ENCODE measurements around the gene ASB6.
"Not testable (repeated sequence)": the region's sequence is repeated elsewhere in the genome, so short reads cannot be mapped to it uniquely, and the experiment has no call there.

ASB6 gene

GRCh38 chr9:129667850-129668249 lies 25.9 kb upstream of the ASB6 start:
- DNase-seq (ENCODE audit: low read depth, low spot score) = no peak

DNA sequence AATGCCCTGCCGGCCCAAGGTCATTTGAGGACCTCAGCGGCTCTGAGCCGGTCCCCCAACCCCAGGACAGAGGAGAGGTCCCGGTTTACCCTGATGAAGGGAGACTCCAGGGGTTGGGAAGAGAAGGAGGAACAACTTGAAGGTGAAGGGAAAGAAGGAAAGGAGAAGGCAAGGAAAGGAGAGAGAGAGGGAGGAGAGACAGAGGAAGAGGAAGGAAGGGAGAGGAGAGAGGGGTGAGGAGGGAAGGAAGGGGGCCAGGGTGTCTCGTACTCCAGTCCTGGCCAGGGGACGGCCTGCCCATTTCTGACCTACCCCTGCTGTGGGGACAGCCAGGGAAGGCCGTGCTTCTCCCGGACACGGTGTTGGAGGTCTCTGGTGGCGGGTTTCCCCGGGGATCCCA lies 25.4 kb upstream of the ASB6 start:
- DNase-seq (ENCODE audit: low read depth, low spot score) = no peak

DNA sequence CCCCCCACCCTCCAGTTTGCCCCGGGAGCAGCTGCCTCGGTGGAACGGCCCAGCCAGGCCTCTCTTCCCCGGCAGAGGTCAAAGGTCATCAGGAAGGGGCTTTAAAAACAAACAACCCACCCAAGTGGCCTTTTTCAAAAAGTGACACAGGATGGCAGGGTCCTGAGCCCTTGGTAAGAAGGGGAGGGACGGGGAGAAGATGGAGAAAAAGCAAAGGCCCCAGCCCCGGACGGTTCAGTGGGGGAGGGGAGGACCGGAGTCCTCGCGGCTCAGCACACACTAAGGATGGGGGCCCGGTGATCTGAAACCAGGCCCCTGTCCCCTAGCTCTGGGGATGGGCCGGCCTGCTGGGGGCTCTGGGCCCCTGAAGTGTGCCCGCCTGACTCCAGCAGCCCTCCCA lies 24.6 kb upstream of the ASB6 start:
- DNase-seq (ENCODE audit: low read depth, low spot score) = no peak

GRCh38 chr9:129665814-129666520 lies 24.0 kb upstream of the ASB6 start:
- peak; percentile 37 for DNase-seq (ENCODE audit: low read depth, low spot score)

GRCh38 chr9:129665389-129665775 lies 23.4 kb upstream of the ASB6 start, which contains the start of gene PRRX2:
Gene PRRX2, plus strand, starts transcription at chr9:129665647. Its CDS starts 221 bp downstream, at chr9:129665868.
- DNase-seq (ENCODE audit: low read depth, low spot score) = peak; percentile 53

- no peak for DNase-seq (ENCODE audit: low read depth, low spot score)
Observed at GRCh38 chr9:129664746-129665388, 22.9 kb upstream of the ASB6 start.

DNA sequence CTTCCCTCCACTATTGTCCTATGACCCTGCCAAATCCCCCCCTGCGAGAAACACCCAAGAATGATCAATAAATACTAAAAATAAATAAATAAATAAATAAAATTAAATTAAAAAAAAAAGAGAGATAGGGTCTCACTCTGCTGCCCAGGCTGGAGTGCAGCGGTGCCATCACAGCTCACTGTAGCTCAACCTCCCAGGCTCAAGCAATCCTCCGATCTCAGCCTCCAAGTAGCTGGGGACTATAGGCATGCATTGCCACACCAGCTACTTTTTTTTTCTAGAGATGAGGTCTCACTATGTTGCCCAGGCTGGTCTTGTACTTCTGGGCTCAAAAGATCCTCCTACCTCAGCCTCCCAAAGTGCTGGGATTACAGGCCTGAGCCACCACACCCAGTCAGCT lies 20.3 kb upstream of the ASB6 start:
- not testable (repeated sequence) for DNase-seq (ENCODE audit: low read depth, low spot score)

GRCh38 chr9:129661029-129661428 lies 19.1 kb upstream of the ASB6 start:
- DNase-seq (ENCODE audit: low read depth, low spot score) = no peak

DNA sequence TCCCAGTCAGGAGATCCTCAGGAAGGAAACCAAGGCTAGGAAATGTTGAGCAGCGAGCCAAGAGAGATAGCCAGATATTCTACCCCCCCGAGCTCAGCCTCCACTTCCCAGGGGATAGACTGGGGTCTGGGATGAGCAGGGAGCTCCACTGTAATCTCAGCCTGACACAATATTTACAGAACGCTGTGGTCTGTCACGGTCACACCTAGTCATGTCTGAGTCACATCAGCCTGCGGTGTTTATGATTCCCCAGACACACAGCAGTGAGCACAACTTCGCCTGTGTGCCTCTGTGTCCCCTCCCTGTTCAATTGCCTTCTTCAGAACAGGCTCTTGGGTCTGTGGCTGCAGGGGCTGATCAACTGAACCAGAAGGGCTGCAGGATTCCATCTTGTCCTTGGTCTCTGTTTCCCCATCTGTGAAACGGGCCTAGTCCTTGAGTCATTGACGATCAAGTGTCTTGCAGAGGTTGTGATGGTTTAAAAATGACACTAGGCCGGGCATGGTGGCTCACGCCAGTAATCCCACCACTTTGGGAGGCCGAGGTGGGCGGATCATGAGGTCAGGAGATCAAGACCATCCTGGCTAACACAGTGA lies 14.9 kb upstream of the ASB6 start:
- DNase-seq (ENCODE audit: low read depth, low spot score) = peak; percentile 40

DNA sequence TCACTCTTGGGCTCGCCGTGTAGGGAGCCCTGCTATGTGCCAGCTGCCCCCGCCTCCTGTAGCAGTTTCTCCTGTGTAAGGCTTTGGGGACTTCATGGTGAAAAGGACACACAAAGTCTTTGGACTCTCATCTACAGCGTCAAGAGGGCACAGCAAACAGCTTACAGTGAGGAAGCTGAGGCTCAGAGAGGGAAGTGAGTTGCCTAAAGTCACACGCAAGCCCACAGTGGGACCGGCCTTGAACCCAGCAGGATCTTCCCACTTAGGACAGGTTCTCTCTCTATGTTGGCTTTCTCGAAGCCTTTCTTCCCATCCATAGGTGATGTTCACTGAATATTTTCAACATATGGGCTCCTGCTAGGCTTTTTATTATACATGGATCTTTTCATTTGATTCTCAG lies 13.7 kb upstream of the ASB6 start:
- no peak for DNase-seq (ENCODE audit: low read depth, low spot score)

DNA sequence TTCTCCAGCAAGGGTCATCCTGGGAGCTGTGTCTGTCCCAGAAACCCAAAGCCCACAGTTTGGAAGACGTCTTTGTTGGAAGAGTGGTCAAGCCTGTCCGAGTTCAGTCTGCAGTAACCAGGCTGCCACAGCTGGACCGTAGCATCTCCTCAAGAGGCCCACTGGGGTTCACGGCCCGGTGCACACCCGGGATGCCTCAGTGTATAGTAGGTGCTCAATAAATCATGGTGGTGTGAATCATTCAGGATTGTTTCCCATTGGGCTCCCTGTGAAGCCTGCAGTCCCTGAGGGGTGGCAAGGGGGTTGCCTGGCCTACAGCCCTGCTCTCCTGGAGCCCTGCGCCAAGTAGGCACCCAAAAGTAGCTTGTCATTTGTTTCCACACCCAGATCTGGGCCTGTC lies 13.2 kb upstream of the ASB6 start:
- no peak for DNase-seq (ENCODE audit: low read depth, low spot score)

DNA sequence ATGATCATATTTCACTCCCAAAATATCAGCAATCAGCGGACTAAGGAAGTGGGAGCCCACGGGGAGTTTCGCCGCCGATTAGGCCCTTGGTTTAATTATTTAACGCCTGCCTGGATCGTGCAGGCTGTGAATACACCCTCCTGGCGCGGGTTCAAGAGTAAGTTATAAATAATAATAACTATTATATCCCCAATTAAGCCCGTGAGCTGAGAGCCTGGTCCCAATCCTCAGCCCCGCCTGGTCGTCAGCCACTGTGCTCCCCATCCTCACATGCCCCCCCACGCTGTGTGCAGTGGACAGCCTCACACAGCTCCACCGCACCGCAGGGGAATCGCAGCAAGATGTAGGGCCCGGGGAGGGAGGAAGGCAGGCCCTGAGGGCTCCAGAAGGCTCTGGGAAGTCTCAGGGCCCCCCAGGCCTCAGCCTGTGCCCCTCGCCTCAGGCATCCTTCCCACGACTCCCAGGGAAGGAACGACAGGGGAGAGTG lies 12.6 kb upstream of the ASB6 start:
- no peak for DNase-seq (ENCODE audit: low read depth, low spot score)

DNA sequence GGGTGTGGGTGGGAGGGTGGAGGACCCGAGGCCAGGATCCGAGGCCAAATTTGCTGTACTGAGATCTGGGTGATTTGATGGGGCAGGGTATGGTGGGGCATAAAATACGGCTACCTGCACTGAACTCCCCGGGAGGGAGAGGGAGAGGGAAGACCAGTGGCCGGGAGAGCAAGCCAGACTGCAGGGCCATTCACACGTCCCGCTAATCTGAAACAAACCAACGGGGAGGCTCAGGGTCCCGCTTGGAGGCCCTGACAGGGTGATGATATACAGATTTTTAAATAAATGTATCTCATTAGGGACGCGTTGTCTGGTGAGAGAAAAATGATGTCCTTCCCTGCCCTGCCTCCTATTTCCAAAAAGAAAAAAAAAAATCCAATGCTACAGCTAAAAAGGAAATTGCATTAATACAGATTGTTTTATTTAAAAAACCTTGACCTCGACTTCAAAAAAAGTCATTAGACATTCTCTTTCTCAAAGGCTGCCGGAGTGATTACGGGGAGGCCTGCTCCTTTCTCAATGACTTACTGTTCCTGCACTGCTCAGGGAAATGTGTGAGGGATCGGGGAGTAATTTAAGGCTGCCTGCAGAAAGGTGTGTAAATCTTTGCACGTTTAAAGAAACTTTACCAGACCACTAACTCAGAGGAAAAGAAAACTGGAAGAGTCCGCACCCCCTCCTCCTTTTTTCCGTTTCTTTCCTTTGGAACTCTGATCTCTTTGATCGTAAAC lies 12.0 kb upstream of the ASB6 start:
- DNase-seq (ENCODE audit: low read depth, low spot score) = no peak

- no peak for DNase-seq (ENCODE audit: low read depth, low spot score)
Observed at GRCh38 chr9:129650680-129651235, 8.8 kb upstream of the ASB6 start.

DNA sequence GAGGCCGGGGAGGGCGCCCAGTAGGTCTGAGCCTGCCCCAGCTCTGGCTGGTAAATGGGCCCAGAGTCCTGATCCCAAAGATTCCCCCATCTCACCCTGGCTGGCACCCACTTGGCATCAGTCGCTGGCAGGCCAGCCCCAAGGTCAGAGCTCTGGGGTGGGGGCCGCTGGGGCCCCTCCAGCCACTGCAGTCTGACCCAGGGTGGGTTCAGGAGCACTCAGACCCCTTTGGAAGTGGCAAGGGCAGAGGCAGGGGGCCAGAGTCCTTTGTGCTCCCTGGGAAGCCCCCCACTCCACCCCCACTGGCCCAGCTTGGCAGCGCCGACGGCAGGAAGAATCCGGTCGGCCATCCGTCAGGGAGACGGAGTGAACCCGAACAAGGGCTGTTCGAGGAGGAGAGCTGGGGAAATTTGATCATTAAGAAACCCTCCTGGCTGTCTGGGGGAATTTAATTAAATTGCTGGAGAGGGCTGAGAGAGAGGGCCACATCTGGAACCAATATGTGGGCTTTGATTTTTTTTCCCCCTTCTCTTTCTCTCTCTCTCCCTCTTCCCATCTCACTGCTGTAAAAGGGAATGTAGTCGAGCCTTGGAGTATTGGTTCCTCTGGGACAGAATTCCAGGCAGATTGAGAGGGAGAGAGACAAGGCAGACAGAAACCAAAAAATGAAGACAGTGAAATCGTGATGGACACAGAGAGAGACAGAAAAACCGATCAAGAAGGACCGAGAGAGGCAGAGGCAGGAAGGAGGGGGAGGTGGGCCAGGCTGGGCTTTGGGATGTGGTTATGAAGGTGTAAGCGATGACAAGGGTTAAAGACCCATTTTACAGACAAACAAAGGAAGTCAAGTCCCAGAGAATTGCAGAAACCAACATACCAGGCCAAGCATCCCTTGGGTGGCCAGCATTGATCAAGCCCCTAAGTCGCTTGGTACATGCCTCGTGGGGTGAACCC lies 8.1 kb upstream of the ASB6 start:
- no peak for DNase-seq (ENCODE audit: low read depth, low spot score)

GRCh38 chr9:129648764-129649115 lies 6.8 kb upstream of the ASB6 start:
- no peak for DNase-seq (ENCODE audit: low read depth, low spot score)

GRCh38 chr9:129648092-129648763 lies 6.3 kb upstream of the ASB6 start:
- DNase-seq (ENCODE audit: low read depth, low spot score) = no peak

GRCh38 chr9:129647635-129648034 lies 5.7 kb upstream of the ASB6 start:
- no peak for DNase-seq (ENCODE audit: low read depth, low spot score)

- no peak for DNase-seq (ENCODE audit: low read depth, low spot score)
Observed at GRCh38 chr9:129646654-129647053, 4.7 kb upstream of the ASB6 start.

GRCh38 chr9:129646252-129646651 lies 4.3 kb upstream of the ASB6 start:
- no peak for DNase-seq (ENCODE audit: low read depth, low spot score)
